PC-3 (cell line): ENCODE results near the gene HYDIN.

Source experiments
- EZH2 ChIP-seq: fragments of 300-600 bp; sonication (generic); IDR thresholded peaks from one replicate; pipeline ENCODE4 v1.6.1; 2017; ENCODE audit warnings: antibody characterized with exemption, mild to moderate bottlenecking, low read length; ENCODE audit not compliant: unreplicated experiment
- EZH2phosphoT487 ChIP-seq: fragments of 300-600 bp; sonication (generic); IDR thresholded peaks from 2 replicates; pipeline ENCODE4 v1.6.1; 2018; ENCODE audit warnings: mild to moderate bottlenecking, antibody characterized with exemption, low read length, borderline replicate concordance
- TF ChIP-seq, protein P1 (sequence below): fragments of 300-600 bp; sonication (generic); conservative IDR thresholded peaks from 2 replicates; pipeline ENCODE4 v1.5.1; 2017; ENCODE audit warnings: antibody characterized with exemption, low read depth, mild to moderate bottlenecking, low read length

DNA sequence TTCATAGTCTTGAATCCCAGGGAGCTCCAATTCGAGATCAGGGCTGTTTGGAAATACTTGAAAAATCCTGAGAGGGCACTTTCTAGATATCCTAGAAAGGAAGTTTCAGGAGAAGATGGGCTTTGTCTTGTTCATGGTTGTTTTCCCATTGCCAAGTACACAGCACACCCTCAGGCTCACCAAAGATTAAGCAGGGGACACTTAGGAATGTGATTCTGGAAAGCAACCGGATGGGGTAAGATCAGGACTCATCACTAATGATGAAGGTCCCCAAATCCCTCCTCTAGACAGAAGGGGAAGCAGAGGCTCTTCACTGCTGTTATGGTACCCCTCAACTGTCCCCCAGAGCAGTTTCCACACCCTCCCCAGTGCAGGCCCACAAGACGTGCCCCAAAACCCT lies 470.3 kb downstream of the HYDIN start:
- TF ChIP-seq, protein P1, sequence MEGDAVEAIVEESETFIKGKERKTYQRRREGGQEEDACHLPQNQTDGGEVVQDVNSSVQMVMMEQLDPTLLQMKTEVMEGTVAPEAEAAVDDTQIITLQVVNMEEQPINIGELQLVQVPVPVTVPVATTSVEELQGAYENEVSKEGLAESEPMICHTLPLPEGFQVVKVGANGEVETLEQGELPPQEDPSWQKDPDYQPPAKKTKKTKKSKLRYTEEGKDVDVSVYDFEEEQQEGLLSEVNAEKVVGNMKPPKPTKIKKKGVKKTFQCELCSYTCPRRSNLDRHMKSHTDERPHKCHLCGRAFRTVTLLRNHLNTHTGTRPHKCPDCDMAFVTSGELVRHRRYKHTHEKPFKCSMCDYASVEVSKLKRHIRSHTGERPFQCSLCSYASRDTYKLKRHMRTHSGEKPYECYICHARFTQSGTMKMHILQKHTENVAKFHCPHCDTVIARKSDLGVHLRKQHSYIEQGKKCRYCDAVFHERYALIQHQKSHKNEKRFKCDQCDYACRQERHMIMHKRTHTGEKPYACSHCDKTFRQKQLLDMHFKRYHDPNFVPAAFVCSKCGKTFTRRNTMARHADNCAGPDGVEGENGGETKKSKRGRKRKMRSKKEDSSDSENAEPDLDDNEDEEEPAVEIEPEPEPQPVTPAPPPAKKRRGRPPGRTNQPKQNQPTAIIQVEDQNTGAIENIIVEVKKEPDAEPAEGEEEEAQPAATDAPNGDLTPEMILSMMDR, result no peak
- TF ChIP-seq EZH2 (no peak), EZH2phosphoT487 (no peak)
